ENCODE data around the gene GPR55. TPM values are rescaled to one million over a fixed set of nuclear protein-coding genes. Genes with fewer than 3 reads are reported as not detected.

Gene GPR55
- polyA plus RNA-seq, 1 donor from 2014 or later = not detected

DNA sequence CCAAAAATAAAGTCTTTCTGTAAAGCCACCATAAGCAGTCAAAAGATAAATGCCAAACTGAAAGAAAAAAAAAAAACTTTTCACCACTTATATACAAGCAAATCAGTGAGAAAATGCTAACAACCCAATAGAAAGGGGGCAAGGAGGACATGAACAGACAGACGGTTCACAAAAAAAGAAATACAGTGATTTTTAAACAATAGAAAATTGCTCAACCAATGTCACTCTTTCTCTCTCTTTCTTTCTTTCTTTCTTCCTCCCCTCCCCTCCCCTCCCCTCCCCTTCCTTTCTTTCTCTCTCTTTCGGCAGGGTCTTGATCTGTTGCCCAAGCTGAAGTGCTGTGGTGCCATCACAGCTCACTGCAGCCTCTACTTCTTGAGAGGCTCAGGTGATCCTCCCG is 42.1 kb upstream of the GPR55 start:
- H3K36me3 ChIP-seq (ENCODE audit: insufficient read depth, low read length) = no peaks in the 10 kb centered on the region
- no peak overlapping the region for H3K27ac ChIP-seq (ENCODE audit: low read length)
- no peak overlapping the region for H3K4me3 ChIP-seq (ENCODE audit: low read length)
- TF ChIP-seq SMC3 (conservative IDR thresholded peaks at IDR 0.05; ENCODE audit: poor library complexity) = no peak
- TF ChIP-seq POLR2AphosphoS5 (IDR thresholded peaks at IDR 0.05) = no peak
- TF ChIP-seq EP300 (conservative IDR thresholded peaks at IDR 0.05; ENCODE audit: poor library complexity, severe bottlenecking) = no peak
- TF ChIP-seq, protein P1, sequence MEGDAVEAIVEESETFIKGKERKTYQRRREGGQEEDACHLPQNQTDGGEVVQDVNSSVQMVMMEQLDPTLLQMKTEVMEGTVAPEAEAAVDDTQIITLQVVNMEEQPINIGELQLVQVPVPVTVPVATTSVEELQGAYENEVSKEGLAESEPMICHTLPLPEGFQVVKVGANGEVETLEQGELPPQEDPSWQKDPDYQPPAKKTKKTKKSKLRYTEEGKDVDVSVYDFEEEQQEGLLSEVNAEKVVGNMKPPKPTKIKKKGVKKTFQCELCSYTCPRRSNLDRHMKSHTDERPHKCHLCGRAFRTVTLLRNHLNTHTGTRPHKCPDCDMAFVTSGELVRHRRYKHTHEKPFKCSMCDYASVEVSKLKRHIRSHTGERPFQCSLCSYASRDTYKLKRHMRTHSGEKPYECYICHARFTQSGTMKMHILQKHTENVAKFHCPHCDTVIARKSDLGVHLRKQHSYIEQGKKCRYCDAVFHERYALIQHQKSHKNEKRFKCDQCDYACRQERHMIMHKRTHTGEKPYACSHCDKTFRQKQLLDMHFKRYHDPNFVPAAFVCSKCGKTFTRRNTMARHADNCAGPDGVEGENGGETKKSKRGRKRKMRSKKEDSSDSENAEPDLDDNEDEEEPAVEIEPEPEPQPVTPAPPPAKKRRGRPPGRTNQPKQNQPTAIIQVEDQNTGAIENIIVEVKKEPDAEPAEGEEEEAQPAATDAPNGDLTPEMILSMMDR (IDR thresholded peaks at IDR 0.05; ENCODE audit: poor library complexity, severe bottlenecking) = no peak
- TF ChIP-seq MXI1 (conservative IDR thresholded peaks at IDR 0.05; ENCODE audit: poor library complexity, severe bottlenecking) = no peak
- TF ChIP-seq, protein P2, sequence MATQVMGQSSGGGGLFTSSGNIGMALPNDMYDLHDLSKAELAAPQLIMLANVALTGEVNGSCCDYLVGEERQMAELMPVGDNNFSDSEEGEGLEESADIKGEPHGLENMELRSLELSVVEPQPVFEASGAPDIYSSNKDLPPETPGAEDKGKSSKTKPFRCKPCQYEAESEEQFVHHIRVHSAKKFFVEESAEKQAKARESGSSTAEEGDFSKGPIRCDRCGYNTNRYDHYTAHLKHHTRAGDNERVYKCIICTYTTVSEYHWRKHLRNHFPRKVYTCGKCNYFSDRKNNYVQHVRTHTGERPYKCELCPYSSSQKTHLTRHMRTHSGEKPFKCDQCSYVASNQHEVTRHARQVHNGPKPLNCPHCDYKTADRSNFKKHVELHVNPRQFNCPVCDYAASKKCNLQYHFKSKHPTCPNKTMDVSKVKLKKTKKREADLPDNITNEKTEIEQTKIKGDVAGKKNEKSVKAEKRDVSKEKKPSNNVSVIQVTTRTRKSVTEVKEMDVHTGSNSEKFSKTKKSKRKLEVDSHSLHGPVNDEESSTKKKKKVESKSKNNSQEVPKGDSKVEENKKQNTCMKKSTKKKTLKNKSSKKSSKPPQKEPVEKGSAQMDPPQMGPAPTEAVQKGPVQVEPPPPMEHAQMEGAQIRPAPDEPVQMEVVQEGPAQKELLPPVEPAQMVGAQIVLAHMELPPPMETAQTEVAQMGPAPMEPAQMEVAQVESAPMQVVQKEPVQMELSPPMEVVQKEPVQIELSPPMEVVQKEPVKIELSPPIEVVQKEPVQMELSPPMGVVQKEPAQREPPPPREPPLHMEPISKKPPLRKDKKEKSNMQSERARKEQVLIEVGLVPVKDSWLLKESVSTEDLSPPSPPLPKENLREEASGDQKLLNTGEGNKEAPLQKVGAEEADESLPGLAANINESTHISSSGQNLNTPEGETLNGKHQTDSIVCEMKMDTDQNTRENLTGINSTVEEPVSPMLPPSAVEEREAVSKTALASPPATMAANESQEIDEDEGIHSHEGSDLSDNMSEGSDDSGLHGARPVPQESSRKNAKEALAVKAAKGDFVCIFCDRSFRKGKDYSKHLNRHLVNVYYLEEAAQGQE (IDR thresholded peaks at IDR 0.05; ENCODE audit: borderline replicate concordance) = no peak
- no peak for TF ChIP-seq TAF1 (IDR thresholded peaks at IDR 0.05; ENCODE audit: low read depth)
- no peak for TF ChIP-seq RAD21 (conservative IDR thresholded peaks at IDR 0.05)
- H3K4me2 ChIP-seq (ENCODE audit: low read length) = no peak overlapping the region
- no peak overlapping the region for H3K9ac ChIP-seq (ENCODE audit: low read length)
- H3F3A ChIP-seq (ENCODE audit: insufficient read depth, low read length, poor library complexity, severe bottlenecking) = no peaks in the 10 kb centered on the region
- H3K27me3 ChIP-seq (ENCODE audit: insufficient read depth, low read depth, low read length) = no peaks in the 10 kb centered on the region
- H2AFZ ChIP-seq (ENCODE audit: low read depth, low read length) = no peak overlapping the region
- H3K79me2 ChIP-seq (replicated peaks; ENCODE audit: insufficient read depth, low read length) = no peaks in the 10 kb centered on the region
- H3K9me2 ChIP-seq (ENCODE audit: insufficient read depth, low read length) = no peaks in the 10 kb centered on the region
- no peaks in the 10 kb centered on the region for H4K20me1 ChIP-seq (ENCODE audit: insufficient read depth)
- no peaks in the 10 kb centered on the region for H3K9me3 ChIP-seq (ENCODE audit: low read length)

DNA sequence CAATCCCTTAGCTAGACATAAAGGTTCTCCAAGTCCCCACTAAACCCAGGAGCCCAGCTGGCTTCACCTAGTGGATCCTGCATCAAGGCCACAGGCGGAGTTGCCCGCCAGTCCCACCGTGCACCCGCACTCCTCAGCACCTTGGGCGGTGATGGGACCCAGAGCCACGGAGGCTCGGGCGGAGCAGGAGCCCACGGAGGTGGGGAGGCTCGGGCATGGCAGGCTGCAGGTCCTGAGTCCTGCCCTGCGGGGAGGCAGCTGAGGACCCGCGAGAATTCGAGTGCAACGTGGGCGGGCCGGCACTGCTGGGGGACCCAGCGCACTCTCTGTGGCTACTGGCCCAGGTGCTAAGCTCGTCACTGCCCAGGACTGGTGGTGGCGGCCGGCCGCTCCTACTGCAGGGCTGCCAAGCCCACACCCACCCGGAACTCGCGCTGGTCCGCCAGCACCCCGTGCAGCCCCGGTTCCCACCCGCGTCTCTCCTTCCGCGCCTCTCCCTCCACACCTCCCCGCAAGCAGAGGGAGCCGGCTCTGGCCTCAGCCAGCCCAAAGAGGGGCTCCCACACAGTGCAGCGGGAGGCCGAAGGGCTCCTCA is 39.2 kb upstream of the GPR55 start:
- Histone ChIP-seq H3F3A (ENCODE audit: insufficient read depth, low read length, poor library complexity, severe bottlenecking) (no peaks in the 10 kb centered on the region), H4K20me1 (ENCODE audit: insufficient read depth) (no peaks in the 10 kb centered on the region), H3K4me3 (ENCODE audit: low read length) (no peak overlapping the region), H2AFZ (ENCODE audit: low read depth, low read length) (no peak overlapping the region), H3K9me2 (ENCODE audit: insufficient read depth, low read length) (no peaks in the 10 kb centered on the region), H3K36me3 (ENCODE audit: insufficient read depth, low read length) (no peaks in the 10 kb centered on the region), H3K27ac (ENCODE audit: low read length) (no peak overlapping the region), H3K9me3 (ENCODE audit: low read length) (no peaks in the 10 kb centered on the region), H3K4me2 (ENCODE audit: low read length) (no peak overlapping the region), H3K79me2 (replicated peaks; ENCODE audit: insufficient read depth, low read length) (no peaks in the 10 kb centered on the region), H3K27me3 (ENCODE audit: insufficient read depth, low read depth, low read length) (no peaks in the 10 kb centered on the region), H3K9ac (ENCODE audit: low read length) (no peak overlapping the region)
- TF ChIP-seq MXI1 (conservative IDR thresholded peaks at IDR 0.05; ENCODE audit: poor library complexity, severe bottlenecking) (no peak), POLR2AphosphoS5 (IDR thresholded peaks at IDR 0.05) (no peak)

DNA sequence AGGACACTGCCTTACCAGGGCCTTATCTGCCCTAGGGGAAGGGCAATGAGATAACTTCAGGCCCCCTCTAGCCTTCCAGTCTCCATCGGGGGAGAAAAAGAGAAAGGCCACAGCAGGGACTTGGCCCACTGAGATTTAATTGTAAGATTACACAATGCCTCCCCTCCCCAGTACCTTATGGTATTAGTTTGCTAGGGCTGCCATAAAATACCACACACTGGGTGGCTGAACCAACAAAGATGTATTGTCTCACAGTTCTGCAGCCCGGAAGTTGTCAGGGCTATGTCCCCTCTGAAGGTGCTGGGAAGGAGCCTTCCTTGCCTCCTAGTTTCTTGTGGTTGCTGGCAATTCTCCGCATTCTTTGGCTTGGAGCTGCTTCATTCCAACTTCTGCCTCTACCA is 36.0 kb upstream of the GPR55 start:
- no peak overlapping the region for H3K9ac ChIP-seq (ENCODE audit: low read length)
- H3K4me2 ChIP-seq (ENCODE audit: low read length) = no peak overlapping the region
- no peak overlapping the region for H3K4me3 ChIP-seq (ENCODE audit: low read length)
- no peaks in the 10 kb centered on the region for H3K79me2 ChIP-seq (replicated peaks; ENCODE audit: insufficient read depth, low read length)
- H3K27ac ChIP-seq (ENCODE audit: low read length) = no peak overlapping the region
- H3K9me3 ChIP-seq (ENCODE audit: low read length) = no peaks in the 10 kb centered on the region
- H3K9me2 ChIP-seq (ENCODE audit: insufficient read depth, low read length) = no peaks in the 10 kb centered on the region
- no peaks in the 10 kb centered on the region for H4K20me1 ChIP-seq (ENCODE audit: insufficient read depth)
- H3K36me3 ChIP-seq (ENCODE audit: insufficient read depth, low read length) = no peaks in the 10 kb centered on the region
- TF ChIP-seq SMC3 (conservative IDR thresholded peaks at IDR 0.05; ENCODE audit: poor library complexity) (no peak), POLR2AphosphoS5 (IDR thresholded peaks at IDR 0.05) (no peak), EP300 (conservative IDR thresholded peaks at IDR 0.05; ENCODE audit: poor library complexity, severe bottlenecking) (no peak), RAD21 (conservative IDR thresholded peaks at IDR 0.05) (no peak), TAF1 (IDR thresholded peaks at IDR 0.05; ENCODE audit: low read depth) (no peak)
- TF ChIP-seq, protein P2 (IDR thresholded peaks at IDR 0.05; ENCODE audit: borderline replicate concordance) = no peak
- no peak overlapping the region for H2AFZ ChIP-seq (ENCODE audit: low read depth, low read length)
- peaks cover 22% of the 10 kb centered on the region for H3K27me3 ChIP-seq (ENCODE audit: insufficient read depth, low read depth, low read length)
- no peaks in the 10 kb centered on the region for H3F3A ChIP-seq (ENCODE audit: insufficient read depth, low read length, poor library complexity, severe bottlenecking)

Data from neural cell (in vitro differentiated cells).